KMS-11 (cell line): ENCODE measurements around the gene RAD51B.
"Not testable (repeated sequence)": the region's sequence is repeated elsewhere in the genome, so short reads cannot be mapped to it uniquely, and the experiment has no call there.

Experiments
- H2AFZ ChIP-seq: fragments of 200-600 bp; sonication (generic); 2 replicates; pipeline ENCODE4 v1.6.1; 2016; ENCODE audit warnings: antibody characterized with exemption, mixed run types, low read depth
- H3K27ac ChIP-seq: fragments of 200-600 bp; sonication (generic); 2 replicates; pipeline ENCODE4 v1.6.1; 2016; ENCODE audit warnings: mild to moderate bottlenecking, mixed run types
- H3K27me3 ChIP-seq: fragments of 200-600 bp; sonication (generic); 2 replicates; pipeline ENCODE4 v1.6.1; 2017; ENCODE audit warnings: mild to moderate bottlenecking, low read depth, mixed run types, moderate library complexity; ENCODE audit not compliant: insufficient read depth
- H3K36me3 ChIP-seq: fragments of 200-600 bp; sonication (generic); 2 replicates; pipeline ENCODE4 v1.6.1; 2017; ENCODE audit warnings: mild to moderate bottlenecking, mixed run types; ENCODE audit not compliant: insufficient read depth
- H3K4me1 ChIP-seq: fragments of 200-600 bp; sonication (generic); 2 replicates; pipeline ENCODE4 v1.6.1; 2016; ENCODE audit warnings: mild to moderate bottlenecking, low read depth, mixed run types; ENCODE audit not compliant: poor library complexity, severe bottlenecking
- H3K4me2 ChIP-seq: fragments of 200-600 bp; sonication (generic); 2 replicates; pipeline ENCODE4 v1.7.0; 2016; ENCODE audit warnings: mild to moderate bottlenecking, mixed run types
- H3K4me3 ChIP-seq: fragments of 200-600 bp; sonication (generic); IDR thresholded peaks from 2 replicates; pipeline ENCODE4 v1.6.1; 2017; ENCODE audit warnings: low read depth, low read length, mixed read lengths; ENCODE audit not compliant: insufficient read depth
- H3K79me2 ChIP-seq: fragments of 200-600 bp; sonication (generic); 2 replicates; pipeline ENCODE4 v1.6.1; 2016; ENCODE audit warnings: low read depth, mixed run types; ENCODE audit not compliant: insufficient read depth
- H3K9ac ChIP-seq: fragments of 200-600 bp; sonication (generic); 2 replicates; pipeline ENCODE4 v1.6.1; 2016; ENCODE audit warnings: mild to moderate bottlenecking, mixed run types
- H4K20me1 ChIP-seq: fragments of 200-600 bp; sonication (generic); 2 replicates; pipeline ENCODE4 v1.6.1; 2016; ENCODE audit warnings: mild to moderate bottlenecking, mixed run types; ENCODE audit not compliant: insufficient read depth
- CTCF ChIP-seq: fragments of 200-600 bp; sonication (generic); conservative IDR thresholded peaks from 2 replicates; pipeline ENCODE4 v1.6.1; 2017; ENCODE audit warnings: low read depth, mild to moderate bottlenecking, antibody characterized with exemption, low read length, moderate library complexity, mixed read lengths

Gene RAD51B

GRCh38 chr14:68285421-68286179 is 466.0 kb downstream of the RAD51B start:
- Histone ChIP-seq H3K4me3 (no peak overlapping the region), H3K9ac (no peak overlapping the region), H2AFZ (no peak overlapping the region), H3K4me1 (peaks cover 24% of the 10 kb centered on the region), H3K36me3 (no peaks in the 10 kb centered on the region), H3K27ac (no peak overlapping the region), H4K20me1 (no peaks in the 10 kb centered on the region), H3K4me2 (no peak overlapping the region), H3K79me2 (no peaks in the 10 kb centered on the region), H3K27me3 (no peaks in the 10 kb centered on the region)
- TF ChIP-seq CTCF = no peak

GRCh38 chr14:68286667-68287066 is 467.1 kb downstream of the RAD51B start:
- no peak overlapping the region for H3K4me2 ChIP-seq

GRCh38 chr14:68289452-68289851 is 469.9 kb downstream of the RAD51B start:
- H4K20me1 ChIP-seq, H3K4me3 ChIP-seq, H3K9ac ChIP-seq, H3K36me3 ChIP-seq, H3K79me2 ChIP-seq, H3K27ac ChIP-seq, H3K4me2 ChIP-seq, H3K27me3 ChIP-seq, H2AFZ ChIP-seq: not testable (repeated sequence)
- peaks cover 49% of the 10 kb centered on the region for H3K4me1 ChIP-seq

More at GRCh38 chr14:68286667-68287066, 467.1 kb downstream of the RAD51B start:
- no peak overlapping the region for H3K9ac ChIP-seq
- no peaks in the 10 kb centered on the region for H3K79me2 ChIP-seq
- no peaks in the 10 kb centered on the region for H4K20me1 ChIP-seq
- no peak for TF ChIP-seq CTCF
- no peaks in the 10 kb centered on the region for H3K36me3 ChIP-seq
- no peak overlapping the region for H2AFZ ChIP-seq
- H3K27me3 ChIP-seq = no peaks in the 10 kb centered on the region
- peaks cover 33% of the 10 kb centered on the region for H3K4me1 ChIP-seq
- H3K27ac ChIP-seq = no peak overlapping the region
- no peak overlapping the region for H3K4me3 ChIP-seq

GRCh38 chr14:68291820-68292219 is 472.2 kb downstream of the RAD51B start:
- peak overlapping the region; percentile 34; the same call in 1 of the 2 replicates for H2AFZ ChIP-seq

More at GRCh38 chr14:68291820-68292219, 472.2 kb downstream of the RAD51B start:
- peak overlapping the region; percentile 88 for H3K27ac ChIP-seq
- H3K36me3 ChIP-seq = no peaks in the 10 kb centered on the region
- H3K4me1 ChIP-seq = peaks cover 66% of the 10 kb centered on the region
- H3K4me2 ChIP-seq = peak overlapping the region; percentile 62
- TF ChIP-seq CTCF = no peak
- H3K79me2 ChIP-seq = no peaks in the 10 kb centered on the region
- H4K20me1 ChIP-seq = no peaks in the 10 kb centered on the region
- no peaks in the 10 kb centered on the region for H3K27me3 ChIP-seq
- H3K4me3 ChIP-seq = no peak overlapping the region
- peak overlapping the region; percentile 52 for H3K9ac ChIP-seq
